ENCODE data around the gene AWAT2.

DNA sequence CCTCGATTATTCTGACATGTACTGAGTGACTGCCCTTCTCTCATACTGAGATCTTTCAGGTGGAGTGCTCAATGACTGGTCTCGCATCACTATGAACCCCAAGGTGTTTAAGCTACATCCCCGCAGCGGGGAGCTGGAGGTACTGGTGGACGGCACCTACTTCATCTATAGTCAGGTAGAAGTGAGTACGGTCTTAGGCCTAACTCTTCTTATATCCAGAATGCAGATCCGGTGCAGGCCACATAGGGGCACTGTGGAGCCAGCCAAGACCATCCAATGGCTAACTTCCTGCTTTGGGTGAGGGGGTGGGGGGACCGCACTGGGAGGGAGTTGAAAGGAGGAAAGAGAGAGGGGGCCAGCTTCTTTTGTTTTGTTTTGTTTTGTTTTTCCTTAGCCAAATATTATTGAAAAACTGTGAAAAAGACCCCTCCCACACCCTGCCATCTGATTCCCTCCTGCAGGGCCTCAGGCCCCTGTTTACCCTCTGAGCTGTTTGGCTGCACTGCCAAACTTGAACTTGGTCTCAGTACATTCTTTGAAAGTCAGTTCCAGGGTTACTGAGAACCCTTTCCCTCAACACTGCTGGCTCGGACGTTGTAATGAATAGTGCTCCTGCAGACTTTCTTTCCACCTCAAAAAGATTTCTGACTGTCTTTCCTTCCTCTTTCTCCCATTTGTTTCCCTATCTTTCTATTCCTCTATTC lies 16.2 kb downstream of the AWAT2 start:
- TF ChIP-seq RAD21 (IDR thresholded peaks at IDR 0.05; ENCODE audit: insufficient read depth, low read depth, low read length) (peak; percentile 57), POLR2A (IDR thresholded peaks at IDR 0.05; ENCODE audit: low read depth, low read length) (no peak), SREBF2 (IDR thresholded peaks at IDR 0.05; ENCODE audit: low read length) (no peak), CREB1 (IDR thresholded peaks at IDR 0.05; ENCODE audit: low read depth) (no peak), TARDBP (IDR thresholded peaks at IDR 0.05; ENCODE audit: borderline replicate concordance) (no peak)
- TF ChIP-seq, protein P1, sequence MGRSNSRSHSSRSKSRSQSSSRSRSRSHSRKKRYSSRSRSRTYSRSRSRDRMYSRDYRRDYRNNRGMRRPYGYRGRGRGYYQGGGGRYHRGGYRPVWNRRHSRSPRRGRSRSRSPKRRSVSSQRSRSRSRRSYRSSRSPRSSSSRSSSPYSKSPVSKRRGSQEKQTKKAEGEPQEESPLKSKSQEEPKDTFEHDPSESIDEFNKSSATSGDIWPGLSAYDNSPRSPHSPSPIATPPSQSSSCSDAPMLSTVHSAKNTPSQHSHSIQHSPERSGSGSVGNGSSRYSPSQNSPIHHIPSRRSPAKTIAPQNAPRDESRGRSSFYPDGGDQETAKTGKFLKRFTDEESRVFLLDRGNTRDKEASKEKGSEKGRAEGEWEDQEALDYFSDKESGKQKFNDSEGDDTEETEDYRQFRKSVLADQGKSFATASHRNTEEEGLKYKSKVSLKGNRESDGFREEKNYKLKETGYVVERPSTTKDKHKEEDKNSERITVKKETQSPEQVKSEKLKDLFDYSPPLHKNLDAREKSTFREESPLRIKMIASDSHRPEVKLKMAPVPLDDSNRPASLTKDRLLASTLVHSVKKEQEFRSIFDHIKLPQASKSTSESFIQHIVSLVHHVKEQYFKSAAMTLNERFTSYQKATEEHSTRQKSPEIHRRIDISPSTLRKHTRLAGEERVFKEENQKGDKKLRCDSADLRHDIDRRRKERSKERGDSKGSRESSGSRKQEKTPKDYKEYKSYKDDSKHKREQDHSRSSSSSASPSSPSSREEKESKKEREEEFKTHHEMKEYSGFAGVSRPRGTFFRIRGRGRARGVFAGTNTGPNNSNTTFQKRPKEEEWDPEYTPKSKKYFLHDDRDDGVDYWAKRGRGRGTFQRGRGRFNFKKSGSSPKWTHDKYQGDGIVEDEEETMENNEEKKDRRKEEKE (IDR thresholded peaks at IDR 0.05), result no peak
- TF ChIP-seq, protein P2, sequence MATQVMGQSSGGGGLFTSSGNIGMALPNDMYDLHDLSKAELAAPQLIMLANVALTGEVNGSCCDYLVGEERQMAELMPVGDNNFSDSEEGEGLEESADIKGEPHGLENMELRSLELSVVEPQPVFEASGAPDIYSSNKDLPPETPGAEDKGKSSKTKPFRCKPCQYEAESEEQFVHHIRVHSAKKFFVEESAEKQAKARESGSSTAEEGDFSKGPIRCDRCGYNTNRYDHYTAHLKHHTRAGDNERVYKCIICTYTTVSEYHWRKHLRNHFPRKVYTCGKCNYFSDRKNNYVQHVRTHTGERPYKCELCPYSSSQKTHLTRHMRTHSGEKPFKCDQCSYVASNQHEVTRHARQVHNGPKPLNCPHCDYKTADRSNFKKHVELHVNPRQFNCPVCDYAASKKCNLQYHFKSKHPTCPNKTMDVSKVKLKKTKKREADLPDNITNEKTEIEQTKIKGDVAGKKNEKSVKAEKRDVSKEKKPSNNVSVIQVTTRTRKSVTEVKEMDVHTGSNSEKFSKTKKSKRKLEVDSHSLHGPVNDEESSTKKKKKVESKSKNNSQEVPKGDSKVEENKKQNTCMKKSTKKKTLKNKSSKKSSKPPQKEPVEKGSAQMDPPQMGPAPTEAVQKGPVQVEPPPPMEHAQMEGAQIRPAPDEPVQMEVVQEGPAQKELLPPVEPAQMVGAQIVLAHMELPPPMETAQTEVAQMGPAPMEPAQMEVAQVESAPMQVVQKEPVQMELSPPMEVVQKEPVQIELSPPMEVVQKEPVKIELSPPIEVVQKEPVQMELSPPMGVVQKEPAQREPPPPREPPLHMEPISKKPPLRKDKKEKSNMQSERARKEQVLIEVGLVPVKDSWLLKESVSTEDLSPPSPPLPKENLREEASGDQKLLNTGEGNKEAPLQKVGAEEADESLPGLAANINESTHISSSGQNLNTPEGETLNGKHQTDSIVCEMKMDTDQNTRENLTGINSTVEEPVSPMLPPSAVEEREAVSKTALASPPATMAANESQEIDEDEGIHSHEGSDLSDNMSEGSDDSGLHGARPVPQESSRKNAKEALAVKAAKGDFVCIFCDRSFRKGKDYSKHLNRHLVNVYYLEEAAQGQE (IDR thresholded peaks at IDR 0.05; ENCODE audit: low read depth, low read length), result no peak
- TF ChIP-seq, protein P3, sequence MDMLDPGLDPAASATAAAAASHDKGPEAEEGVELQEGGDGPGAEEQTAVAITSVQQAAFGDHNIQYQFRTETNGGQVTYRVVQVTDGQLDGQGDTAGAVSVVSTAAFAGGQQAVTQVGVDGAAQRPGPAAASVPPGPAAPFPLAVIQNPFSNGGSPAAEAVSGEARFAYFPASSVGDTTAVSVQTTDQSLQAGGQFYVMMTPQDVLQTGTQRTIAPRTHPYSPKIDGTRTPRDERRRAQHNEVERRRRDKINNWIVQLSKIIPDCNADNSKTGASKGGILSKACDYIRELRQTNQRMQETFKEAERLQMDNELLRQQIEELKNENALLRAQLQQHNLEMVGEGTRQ (IDR thresholded peaks at IDR 0.05; ENCODE audit: borderline replicate concordance, low read depth, low read length), result no peak
- TF ChIP-seq, protein P4, sequence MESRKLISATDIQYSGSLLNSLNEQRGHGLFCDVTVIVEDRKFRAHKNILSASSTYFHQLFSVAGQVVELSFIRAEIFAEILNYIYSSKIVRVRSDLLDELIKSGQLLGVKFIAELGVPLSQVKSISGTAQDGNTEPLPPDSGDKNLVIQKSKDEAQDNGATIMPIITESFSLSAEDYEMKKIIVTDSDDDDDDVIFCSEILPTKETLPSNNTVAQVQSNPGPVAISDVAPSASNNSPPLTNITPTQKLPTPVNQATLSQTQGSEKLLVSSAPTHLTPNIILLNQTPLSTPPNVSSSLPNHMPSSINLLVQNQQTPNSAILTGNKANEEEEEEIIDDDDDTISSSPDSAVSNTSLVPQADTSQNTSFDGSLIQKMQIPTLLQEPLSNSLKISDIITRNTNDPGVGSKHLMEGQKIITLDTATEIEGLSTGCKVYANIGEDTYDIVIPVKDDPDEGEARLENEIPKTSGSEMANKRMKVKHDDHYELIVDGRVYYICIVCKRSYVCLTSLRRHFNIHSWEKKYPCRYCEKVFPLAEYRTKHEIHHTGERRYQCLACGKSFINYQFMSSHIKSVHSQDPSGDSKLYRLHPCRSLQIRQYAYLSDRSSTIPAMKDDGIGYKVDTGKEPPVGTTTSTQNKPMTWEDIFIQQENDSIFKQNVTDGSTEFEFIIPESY (IDR thresholded peaks at IDR 0.05), result no peak
